HG02588 (cell line): ENCODE results near the gene HIVEP3.

Experiments
- ATAC-seq: cut with Tn5 transposase; IDR thresholded peaks from one replicate; pipeline ENCODE4 v1.9.1; 2021; ENCODE audit warnings: mild to moderate bottlenecking, moderate library complexity; ENCODE audit not compliant: unreplicated experiment

HIVEP3 gene

GRCh38 chr1:41875487-41875886, 43.2 kb downstream of the HIVEP3 start:
- no peak for ATAC-seq

- ATAC-seq, result no peak
Observed at GRCh38 chr1:41874903-41875411, 43.8 kb downstream of the HIVEP3 start.

- no peak for ATAC-seq
Observed at GRCh38 chr1:41874151-41874719, 44.5 kb downstream of the HIVEP3 start.

- no peak for ATAC-seq
Observed at GRCh38 chr1:41872074-41872473, 46.6 kb downstream of the HIVEP3 start.

- ATAC-seq, result no peak
Observed at GRCh38 chr1:41870076-41870562, 48.6 kb downstream of the HIVEP3 start.

- peak; percentile 47 for ATAC-seq
Observed at GRCh38 chr1:41868241-41868998, 50.3 kb downstream of the HIVEP3 start.

GRCh38 chr1:41866285-41866684, 52.4 kb downstream of the HIVEP3 start:
- no peak for ATAC-seq

GRCh38 chr1:41864471-41865040, 54.2 kb downstream of the HIVEP3 start:
- ATAC-seq, result no peak

- ATAC-seq, result no peak
Observed at GRCh38 chr1:41863718-41864117, 55.0 kb downstream of the HIVEP3 start.

- ATAC-seq, result no peak
Observed at GRCh38 chr1:41862384-41863221, 56.1 kb downstream of the HIVEP3 start.

- ATAC-seq, result no peak
Observed at GRCh38 chr1:41861535-41862383, 57.0 kb downstream of the HIVEP3 start.

GRCh38 chr1:41860771-41861170, 58.0 kb downstream of the HIVEP3 start:
- no peak for ATAC-seq

GRCh38 chr1:41860214-41860613, 58.5 kb downstream of the HIVEP3 start:
- no peak for ATAC-seq

GRCh38 chr1:41859686-41860085, 59.0 kb downstream of the HIVEP3 start:
- ATAC-seq, result no peak

GRCh38 chr1:41856944-41857285, 61.8 kb downstream of the HIVEP3 start:
- no peak for ATAC-seq

GRCh38 chr1:41856151-41856943, 62.4 kb downstream of the HIVEP3 start:
- ATAC-seq, result no peak

- ATAC-seq, result no peak
Observed at GRCh38 chr1:41855713-41856112, 63.0 kb downstream of the HIVEP3 start.

GRCh38 chr1:41853907-41854306, 64.8 kb downstream of the HIVEP3 start:
- no peak for ATAC-seq

GRCh38 chr1:41852091-41852490, 66.6 kb downstream of the HIVEP3 start:
- no peak for ATAC-seq
